ENCODE results near the gene HIF1A.

Gene HIF1A

DNA sequence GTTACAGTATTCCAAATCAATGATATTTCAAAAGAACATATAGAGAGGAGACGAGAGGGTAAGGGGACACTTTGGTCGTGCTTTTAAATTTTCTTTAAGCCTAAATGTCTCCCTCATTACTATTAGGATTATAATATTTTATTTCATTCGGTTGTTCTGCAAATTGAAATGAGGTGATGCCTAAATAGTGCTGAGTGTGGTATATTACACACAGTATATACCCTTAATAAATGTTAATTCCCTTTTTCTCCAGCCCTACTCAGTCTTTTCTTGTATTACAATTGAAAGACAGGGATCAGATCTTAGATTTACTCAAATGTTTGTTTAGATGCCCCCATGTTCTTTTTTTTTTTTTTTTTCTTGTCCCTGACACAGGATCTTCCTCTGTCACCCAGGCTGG lies 74.6 kb downstream of the HIF1A start:
- TF ChIP-seq, protein P1, sequence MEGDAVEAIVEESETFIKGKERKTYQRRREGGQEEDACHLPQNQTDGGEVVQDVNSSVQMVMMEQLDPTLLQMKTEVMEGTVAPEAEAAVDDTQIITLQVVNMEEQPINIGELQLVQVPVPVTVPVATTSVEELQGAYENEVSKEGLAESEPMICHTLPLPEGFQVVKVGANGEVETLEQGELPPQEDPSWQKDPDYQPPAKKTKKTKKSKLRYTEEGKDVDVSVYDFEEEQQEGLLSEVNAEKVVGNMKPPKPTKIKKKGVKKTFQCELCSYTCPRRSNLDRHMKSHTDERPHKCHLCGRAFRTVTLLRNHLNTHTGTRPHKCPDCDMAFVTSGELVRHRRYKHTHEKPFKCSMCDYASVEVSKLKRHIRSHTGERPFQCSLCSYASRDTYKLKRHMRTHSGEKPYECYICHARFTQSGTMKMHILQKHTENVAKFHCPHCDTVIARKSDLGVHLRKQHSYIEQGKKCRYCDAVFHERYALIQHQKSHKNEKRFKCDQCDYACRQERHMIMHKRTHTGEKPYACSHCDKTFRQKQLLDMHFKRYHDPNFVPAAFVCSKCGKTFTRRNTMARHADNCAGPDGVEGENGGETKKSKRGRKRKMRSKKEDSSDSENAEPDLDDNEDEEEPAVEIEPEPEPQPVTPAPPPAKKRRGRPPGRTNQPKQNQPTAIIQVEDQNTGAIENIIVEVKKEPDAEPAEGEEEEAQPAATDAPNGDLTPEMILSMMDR (IDR thresholded peaks at IDR 0.05; ENCODE audit: insufficient read depth, missing control alignments), result no peak
- FAIRE-seq (no peak), DNase-seq (ENCODE audit: insufficient read length, low spot score) (no peak)

DNA sequence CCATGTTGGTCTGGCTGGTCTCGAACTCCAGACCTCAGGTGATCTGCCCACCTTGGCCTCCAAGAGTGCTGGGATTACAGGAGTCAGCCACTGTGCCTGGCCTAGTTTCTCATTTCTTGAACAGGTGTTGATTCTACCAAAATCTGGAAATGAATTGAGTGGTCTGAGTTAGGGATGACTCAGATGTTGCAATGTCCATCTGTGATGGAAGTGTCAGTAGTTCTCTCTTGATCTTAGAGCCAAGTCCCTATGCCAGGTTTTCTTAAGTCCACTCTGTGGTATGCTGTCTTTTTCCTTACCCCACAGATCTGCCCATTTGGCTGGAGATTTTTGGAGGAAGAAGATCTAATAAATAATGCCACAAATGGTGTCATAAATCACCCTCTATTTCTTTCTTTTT lies 79.5 kb downstream of the HIF1A start:
- TF ChIP-seq, protein P1 (IDR thresholded peaks at IDR 0.05; ENCODE audit: insufficient read depth, missing control alignments), result no peak
- DNase-seq (ENCODE audit: insufficient read length, low spot score) (no peak), FAIRE-seq (no peak)

DNA sequence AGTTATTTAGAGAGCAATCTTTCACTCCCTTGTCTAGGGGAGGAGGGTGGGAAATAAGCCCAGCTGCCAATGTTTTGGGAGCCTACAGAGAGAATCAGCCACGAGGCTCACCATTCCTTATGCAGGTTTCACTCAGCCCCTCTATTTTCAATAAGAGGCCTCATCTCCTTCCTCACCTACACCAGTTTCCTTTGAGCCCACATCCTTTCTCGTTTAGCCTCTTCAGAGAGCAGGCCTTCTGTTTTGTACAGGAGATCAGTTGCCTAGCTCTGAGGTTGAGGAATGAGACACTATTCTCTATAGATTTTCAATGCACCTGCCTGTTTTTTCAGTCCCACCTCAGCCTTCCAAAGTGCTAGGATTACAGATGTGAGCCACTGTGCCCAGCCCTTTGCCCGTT lies 84.8 kb downstream of the HIF1A start:
- TF ChIP-seq, protein P1 (IDR thresholded peaks at IDR 0.05; ENCODE audit: insufficient read depth, missing control alignments), result no peak
- DNase-seq (ENCODE audit: insufficient read length, low spot score) (no peak), FAIRE-seq (no peak)

DNA sequence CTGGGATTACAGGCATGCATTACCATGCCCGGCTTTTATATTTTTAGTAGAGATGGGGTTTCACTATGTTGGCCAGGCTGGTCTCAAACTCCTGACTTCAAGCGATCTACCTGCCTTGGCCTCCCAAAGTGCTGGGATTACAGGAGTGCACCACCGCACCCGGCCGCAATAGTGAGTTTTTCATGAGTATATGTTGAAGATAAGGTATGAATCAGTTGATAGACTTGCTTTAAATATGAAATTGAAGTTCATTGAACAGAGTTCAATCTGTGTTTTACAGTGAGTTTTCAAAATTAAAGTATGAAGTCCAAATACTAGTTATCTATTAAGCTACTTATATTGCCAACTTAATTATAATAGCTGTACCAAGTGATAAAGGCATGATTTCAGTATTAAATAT lies 102.0 kb downstream of the HIF1A start:
- TF ChIP-seq, protein P1 (IDR thresholded peaks at IDR 0.05; ENCODE audit: insufficient read depth, missing control alignments), result no peak
- no peak for FAIRE-seq
- DNase-seq (ENCODE audit: insufficient read length, low spot score), result no peak

All from D721Med (cell line).